ENCODE results near the gene ITGA3.

- TF ChIP-seq CTCF (IDR thresholded peaks at IDR 0.05; ENCODE audit: low read depth, low read length, missing input control) (no peak), FOXA1 (IDR thresholded peaks at IDR 0.05) (no peak), MAX (IDR thresholded peaks at IDR 0.05) (no peak), SP1 (IDR thresholded peaks at IDR 0.05) (no peak), REST (IDR thresholded peaks at IDR 0.05) (no peak), YY1 (IDR thresholded peaks at IDR 0.05) (no peak), RAD21 (IDR thresholded peaks at IDR 0.05) (no peak), ATF3 (IDR thresholded peaks at IDR 0.05) (no peak), JUND (IDR thresholded peaks at IDR 0.05) (no peak), TAF1 (conservative IDR thresholded peaks at IDR 0.05) (no peak), EGR1 (IDR thresholded peaks at IDR 0.05; ENCODE audit: low read depth in 2 of 2) (no peak)
Observed at GRCh38 chr17:50096092-50096491, 40.2 kb downstream of the ITGA3 start.
